NCI-H2196 (cell line): ENCODE results near the gene DBR1.

Experiments
- DNase-seq: peaks from one replicate; lab custom pipeline; 2025; ENCODE audit not compliant: unreplicated experiment; lab: John Stamatoyannopoulos, UW

Gene DBR1, protein sequence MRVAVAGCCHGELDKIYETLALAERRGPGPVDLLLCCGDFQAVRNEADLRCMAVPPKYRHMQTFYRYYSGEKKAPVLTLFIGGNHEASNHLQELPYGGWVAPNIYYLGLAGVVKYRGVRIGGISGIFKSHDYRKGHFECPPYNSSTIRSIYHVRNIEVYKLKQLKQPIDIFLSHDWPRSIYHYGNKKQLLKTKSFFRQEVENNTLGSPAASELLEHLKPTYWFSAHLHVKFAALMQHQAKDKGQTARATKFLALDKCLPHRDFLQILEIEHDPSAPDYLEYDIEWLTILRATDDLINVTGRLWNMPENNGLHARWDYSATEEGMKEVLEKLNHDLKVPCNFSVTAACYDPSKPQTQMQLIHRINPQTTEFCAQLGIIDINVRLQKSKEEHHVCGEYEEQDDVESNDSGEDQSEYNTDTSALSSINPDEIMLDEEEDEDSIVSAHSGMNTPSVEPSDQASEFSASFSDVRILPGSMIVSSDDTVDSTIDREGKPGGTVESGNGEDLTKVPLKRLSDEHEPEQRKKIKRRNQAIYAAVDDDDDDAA

GRCh38 chr3:138174421-138175131, at the start of gene DBR1:
DBR1 (minus strand) TSS chr3:138174921; CDS start chr3:138174795, 126 bp downstream.
- peak; percentile 92 for DNase-seq

GRCh38 chr3:138222942-138223287, 48.2 kb upstream of the DBR1 start:
- DNase-seq = no peak

GRCh38 chr3:138222131-138222941, 47.6 kb upstream of the DBR1 start:
- DNase-seq = no peak

- DNase-seq = no peak
Measured at GRCh38 chr3:138220788-138221187, 46.1 kb upstream of the DBR1 start.

- DNase-seq = no peak
Measured at GRCh38 chr3:138220242-138220641, 45.5 kb upstream of the DBR1 start.

DNA sequence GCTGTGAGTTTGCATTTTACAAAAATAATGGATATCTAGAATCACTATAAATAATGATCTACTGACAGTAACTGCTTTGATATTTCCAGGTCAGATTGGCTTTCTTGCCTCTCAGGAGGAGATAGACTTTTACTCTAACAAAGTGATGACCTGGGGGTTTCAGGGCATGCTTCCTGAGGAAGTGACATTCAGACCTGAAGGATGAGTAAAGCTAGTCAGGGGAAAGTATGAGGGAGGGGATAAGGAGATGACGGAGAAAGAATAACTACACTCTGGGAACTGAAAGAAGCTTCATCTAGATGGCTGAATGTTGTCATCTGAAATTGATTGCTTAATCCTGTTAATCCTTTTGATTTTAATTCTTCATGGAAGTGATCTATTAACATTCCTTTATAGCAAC, 44.5 kb upstream of the DBR1 start:
- no peak for DNase-seq

- no peak for DNase-seq
Measured at GRCh38 chr3:138213398-138214085, 38.8 kb upstream of the DBR1 start.

GRCh38 chr3:138210528-138210927, 35.8 kb upstream of the DBR1 start:
- DNase-seq = no peak

DNA sequence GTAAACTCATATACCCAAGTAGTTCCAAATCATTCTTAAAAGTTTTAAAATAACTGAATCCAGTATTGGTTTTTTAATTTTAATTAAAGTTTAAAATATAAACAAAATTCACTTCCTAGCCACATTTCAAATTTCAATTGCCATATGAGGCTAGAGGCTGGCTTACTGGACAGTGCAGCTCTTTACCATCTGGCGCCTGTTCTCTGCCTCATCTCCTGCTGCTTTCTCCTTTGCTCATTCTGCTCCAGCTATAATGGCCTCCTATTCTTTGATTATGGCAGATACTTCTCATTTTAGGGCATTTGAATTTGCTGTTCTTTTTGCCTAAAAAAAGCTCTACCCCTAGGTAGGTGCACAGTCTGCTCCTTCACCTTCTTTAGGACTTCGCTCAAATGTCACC, 31.5 kb upstream of the DBR1 start:
- no peak for DNase-seq

DNA sequence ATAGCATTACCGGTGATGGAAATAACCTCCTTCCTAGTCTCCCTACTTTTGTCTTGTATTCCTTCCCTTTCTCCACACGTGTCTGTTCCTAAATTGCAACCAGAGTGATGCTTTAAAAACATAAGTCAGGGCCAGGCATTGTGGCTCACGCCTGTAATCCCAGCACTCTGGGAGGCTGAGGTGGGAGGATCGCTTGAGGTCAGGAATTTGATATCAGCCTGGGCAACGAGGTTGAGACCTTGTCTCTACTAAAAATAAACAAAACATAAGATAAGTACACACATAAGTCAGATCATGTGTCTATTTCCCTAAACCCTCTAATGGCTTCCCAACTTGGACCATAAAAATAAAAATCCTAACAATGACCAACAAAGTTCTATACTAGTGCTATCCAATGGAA, 30.8 kb upstream of the DBR1 start:
- DNase-seq = no peak

- DNase-seq = no peak
Measured at GRCh38 chr3:138203938-138204337, 29.2 kb upstream of the DBR1 start.

GRCh38 chr3:138202945-138203701, 28.4 kb upstream of the DBR1 start:
- no peak for DNase-seq

DNA sequence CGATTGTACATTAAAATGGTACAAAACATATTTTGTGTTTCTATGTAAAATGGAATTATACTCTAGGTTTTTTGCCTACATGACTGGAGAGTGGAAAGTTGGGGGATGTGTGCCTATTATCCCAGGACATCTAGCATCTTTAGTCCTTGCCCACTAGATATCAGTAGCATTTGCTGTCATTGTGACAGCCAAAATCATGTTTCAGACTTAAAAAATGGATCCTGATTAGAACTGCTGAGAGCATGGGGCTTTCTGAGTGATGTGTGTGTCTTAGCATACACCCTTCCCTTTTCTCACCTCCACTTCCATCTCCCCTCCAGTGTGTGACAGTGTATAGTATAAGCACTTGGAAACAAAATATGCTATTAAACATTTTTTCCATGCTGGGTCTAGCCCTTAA, 25.7 kb upstream of the DBR1 start:
- DNase-seq = no peak

DNA sequence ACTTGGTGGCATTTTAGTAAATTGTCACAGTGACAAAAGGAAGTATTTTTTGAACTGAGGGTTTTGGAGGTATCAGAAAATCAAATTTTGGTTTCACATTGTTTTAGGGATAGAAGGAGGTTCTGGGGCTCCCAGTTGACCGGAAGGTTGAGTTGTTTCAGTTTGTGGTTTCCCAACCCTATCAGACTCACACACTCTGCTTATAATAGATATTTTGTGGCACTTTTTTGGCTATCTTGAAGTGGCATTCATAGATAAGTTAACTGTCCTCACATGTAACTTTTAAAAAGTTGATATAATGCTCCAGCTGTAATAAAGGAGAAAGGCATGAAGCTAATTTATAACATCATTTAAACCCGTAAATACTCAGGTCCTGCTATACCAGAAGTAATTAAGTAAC, 25.1 kb upstream of the DBR1 start:
- no peak for DNase-seq

DNA sequence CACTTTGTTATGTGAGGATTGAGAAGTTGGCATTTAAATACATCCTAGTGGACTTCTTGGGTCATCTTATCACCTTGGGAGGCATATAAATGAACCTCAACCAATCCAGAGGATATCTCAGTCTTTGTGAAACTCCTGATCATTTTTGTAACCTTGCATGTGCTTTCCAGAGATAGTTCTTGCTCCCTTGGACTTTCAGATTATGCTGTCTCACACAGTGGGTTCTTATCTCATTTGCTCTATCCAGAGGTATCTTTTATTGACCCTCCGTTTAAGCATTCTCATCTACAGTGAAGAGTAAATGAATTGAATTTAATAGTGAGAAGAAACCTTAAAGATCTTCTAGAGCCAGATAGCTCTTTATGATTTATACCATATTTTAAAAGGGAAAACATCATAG, 22.8 kb upstream of the DBR1 start:
- DNase-seq = no peak

GRCh38 chr3:138197058-138197457, 22.3 kb upstream of the DBR1 start:
- no peak for DNase-seq

- DNase-seq = no peak
Measured at GRCh38 chr3:138196023-138196422, 21.3 kb upstream of the DBR1 start.

GRCh38 chr3:138195481-138195880, 20.8 kb upstream of the DBR1 start:
- peak; percentile 30 for DNase-seq

GRCh38 chr3:138188013-138188730, 13.5 kb upstream of the DBR1 start:
- DNase-seq = no peak
